Right kidney (tissue), 1 donor: Measurements from ENCODE around the gene MPND.

Experiments used
- DNase-seq: peaks from one replicate; pipeline ENCODE4 v3.0.0-alpha.2; 2016

MPND gene

GRCh38 chr19:4365791-4366665, 22.7 kb downstream of the MPND start:
- DNase-seq = no peak

GRCh38 chr19:4366666-4367335, 23.4 kb downstream of the MPND start:
- DNase-seq = no peak

GRCh38 chr19:4367336-4367723, 24.0 kb downstream of the MPND start:
- DNase-seq = no peak

GRCh38 chr19:4367781-4368127, 24.4 kb downstream of the MPND start:
- DNase-seq = no peak

- DNase-seq = no peak
Observed at GRCh38 chr19:4368128-4368820, 24.9 kb downstream of the MPND start.

GRCh38 chr19:4369109-4369887, 25.9 kb downstream of the MPND start:
- peak; percentile 67 for DNase-seq

GRCh38 chr19:4369888-4370260, 26.5 kb downstream of the MPND start:
- peak; percentile 64 for DNase-seq

- DNase-seq = no peak
Observed at GRCh38 chr19:4370418-4371041, 27.2 kb downstream of the MPND start.

GRCh38 chr19:4371247-4372164, 28.1 kb downstream of the MPND start:
- peak; percentile 68 for DNase-seq

GRCh38 chr19:4372165-4373012, 29.0 kb downstream of the MPND start:
- DNase-seq = no peak

GRCh38 chr19:4373013-4373367, 29.6 kb downstream of the MPND start:
- no peak for DNase-seq

GRCh38 chr19:4373601-4374497, 30.5 kb downstream of the MPND start:
- DNase-seq = no peak

GRCh38 chr19:4374498-4375163, 31.3 kb downstream of the MPND start:
- no peak for DNase-seq

- DNase-seq = peak; percentile 47
Observed at GRCh38 chr19:4375164-4376027, 32.0 kb downstream of the MPND start.

GRCh38 chr19:4376028-4376670, 32.8 kb downstream of the MPND start:
- DNase-seq = no peak

- DNase-seq = no peak
Observed at GRCh38 chr19:4376671-4376990, 33.3 kb downstream of the MPND start.
